Fibroblast of villous mesenchyme (primary cell): ENCODE measurements around the gene FAM184B. TPM values are rescaled to one million over a fixed set of nuclear protein-coding genes. Genes with fewer than 3 reads are reported as not detected.

Source experiments
- DNase-seq: peaks from one replicate; pipeline ENCODE4 v3.0.0-alpha.2; 2010; ENCODE audit warnings: low read depth
- H3K4me3 ChIP-seq: 2 replicates; pipeline ENCODE4 v1.5.1; 2011; ENCODE audit warnings: low read depth, mild to moderate bottlenecking, low read length
- total RNA-seq: library from RNA; depleted of rRNA; stranded (reverse); fragments of >200 nt; gene quantifications from 2 replicates; pipeline ENCODE4 v1.2.3, GENCODE V29; 2012
- TF ChIP-seq, protein P1 (sequence below): IDR thresholded peaks from 2 replicates; pipeline ENCODE4 v1.5.1; 2012; ENCODE audit warnings: low read depth, mild to moderate bottlenecking, low read length; ENCODE audit not compliant: insufficient read depth

Gene FAM184B
- total RNA-seq, 1 donor: not detected

DNA sequence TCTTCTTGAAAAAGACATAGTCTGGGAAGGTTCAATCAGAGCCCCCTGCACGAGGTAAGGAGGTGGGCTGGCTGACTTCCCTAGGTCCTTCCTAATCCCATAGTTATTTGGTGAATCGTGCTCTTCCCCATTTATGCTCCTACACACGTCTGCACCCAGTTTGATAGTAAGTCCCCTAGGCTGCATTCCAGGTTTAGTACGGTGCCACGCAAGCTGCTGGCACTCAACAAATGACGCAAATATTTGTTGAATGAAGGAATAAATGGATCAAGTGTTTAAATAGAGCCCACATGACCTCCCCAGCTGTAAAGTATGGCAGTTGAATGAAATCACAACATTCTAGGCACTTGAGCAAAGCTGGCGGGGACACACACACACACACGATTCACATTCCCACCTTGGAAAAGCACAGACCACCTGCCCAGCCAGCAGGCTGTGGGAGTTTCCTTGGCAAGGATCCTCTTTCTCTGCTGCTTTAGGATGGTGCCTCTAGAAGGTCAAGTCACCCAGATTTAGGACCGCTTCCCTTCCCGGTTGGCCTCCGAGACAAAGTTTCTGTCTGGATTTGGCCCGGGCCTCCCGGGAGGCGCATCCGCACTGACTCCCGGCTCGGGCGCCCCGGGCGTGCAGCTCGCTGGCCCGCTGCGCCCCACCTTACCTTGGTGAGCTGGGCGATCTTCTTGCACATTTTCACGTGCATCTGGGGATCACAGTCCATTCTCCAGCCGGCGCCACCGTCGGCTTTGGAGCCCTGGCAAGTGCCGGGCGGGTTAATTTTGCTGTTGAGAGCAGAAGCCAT lies 721 bp downstream of the FAM184B start:
- peak overlapping the region; percentile 45 for H3K4me3 ChIP-seq
- TF ChIP-seq, protein P1, sequence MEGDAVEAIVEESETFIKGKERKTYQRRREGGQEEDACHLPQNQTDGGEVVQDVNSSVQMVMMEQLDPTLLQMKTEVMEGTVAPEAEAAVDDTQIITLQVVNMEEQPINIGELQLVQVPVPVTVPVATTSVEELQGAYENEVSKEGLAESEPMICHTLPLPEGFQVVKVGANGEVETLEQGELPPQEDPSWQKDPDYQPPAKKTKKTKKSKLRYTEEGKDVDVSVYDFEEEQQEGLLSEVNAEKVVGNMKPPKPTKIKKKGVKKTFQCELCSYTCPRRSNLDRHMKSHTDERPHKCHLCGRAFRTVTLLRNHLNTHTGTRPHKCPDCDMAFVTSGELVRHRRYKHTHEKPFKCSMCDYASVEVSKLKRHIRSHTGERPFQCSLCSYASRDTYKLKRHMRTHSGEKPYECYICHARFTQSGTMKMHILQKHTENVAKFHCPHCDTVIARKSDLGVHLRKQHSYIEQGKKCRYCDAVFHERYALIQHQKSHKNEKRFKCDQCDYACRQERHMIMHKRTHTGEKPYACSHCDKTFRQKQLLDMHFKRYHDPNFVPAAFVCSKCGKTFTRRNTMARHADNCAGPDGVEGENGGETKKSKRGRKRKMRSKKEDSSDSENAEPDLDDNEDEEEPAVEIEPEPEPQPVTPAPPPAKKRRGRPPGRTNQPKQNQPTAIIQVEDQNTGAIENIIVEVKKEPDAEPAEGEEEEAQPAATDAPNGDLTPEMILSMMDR: no peak
- DNase-seq: no peak

DNA sequence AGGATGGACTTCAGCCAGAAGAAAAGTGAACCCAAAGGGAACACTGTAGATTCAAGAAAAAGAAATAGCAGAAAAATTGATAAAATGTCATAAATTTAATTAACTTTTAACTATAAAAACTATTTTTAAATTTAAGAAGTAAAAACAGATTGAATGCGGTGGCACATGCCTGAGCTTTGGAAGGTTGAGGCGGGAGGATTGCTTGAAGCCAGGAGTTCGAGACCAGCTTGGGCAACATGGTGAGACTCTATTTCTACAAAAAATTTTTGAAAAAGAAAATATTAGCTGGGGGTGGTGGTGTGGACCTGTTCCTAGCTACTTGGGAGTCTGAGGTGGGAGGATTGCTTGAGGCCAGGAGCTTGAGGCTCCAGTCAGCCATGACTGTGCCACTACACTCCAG lies 3.0 kb downstream of the FAM184B start:
- no peak for DNase-seq
- H3K4me3 ChIP-seq: no peak overlapping the region
- TF ChIP-seq, protein P1: no peak

DNA sequence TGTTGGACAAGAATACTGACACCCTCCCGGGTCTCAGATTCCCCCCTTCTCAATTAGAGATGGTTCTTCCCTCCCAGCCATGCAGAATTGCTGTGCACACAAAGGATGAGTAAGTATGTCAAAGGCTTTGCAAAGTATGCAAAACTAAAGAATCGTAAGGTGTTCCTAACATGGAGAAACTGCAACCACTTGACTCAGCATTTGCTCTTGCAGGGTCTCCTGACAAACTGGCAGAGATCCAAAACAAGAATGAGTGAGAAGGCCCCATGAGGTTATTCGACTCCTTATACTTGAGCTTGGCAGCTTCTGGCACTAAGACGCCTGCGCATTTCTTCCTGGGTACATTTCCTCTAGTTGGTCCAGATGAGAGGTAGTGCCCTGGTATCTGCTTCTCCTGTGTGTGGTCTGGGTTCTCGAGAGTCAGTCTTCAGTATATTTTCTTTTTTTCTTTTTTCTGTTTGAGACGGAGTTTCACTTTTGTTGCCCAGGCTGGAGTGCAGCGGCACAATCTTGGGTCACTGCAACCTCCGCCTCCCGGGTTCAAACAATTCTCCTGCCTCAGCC lies 8.2 kb downstream of the FAM184B start:
- TF ChIP-seq, protein P1: no peak
- no peak for DNase-seq
- no peak overlapping the region for H3K4me3 ChIP-seq

DNA sequence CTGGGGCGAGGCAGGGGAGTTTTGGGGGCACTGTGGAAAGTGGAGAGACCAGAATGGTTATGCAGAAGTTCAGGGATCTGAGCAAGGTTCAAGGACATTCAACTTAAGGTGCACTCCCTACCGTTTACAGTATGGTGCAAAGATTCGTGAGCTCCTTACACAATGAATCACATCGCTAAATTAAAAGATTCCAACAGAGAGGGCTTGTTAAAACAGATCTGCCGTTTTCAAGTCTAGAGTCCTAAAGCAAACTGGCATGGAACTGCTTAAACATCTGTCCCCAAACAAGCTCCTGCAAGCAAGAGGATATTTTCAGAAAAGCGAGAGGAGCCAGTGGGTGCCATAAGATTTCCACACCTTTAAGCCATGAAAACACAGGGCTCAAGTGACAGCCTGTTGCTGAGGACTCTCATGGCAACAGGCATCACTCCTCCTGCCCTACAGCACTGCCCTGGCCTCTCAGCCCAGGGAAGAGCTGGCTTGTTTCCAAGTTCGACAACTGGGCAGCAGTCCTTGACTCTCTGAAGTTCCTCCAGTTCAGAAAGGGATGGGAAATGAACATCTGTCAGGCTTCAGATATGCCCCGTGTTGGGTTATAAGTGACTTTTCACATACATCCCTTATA lies 10.0 kb downstream of the FAM184B start:
- DNase-seq: no peak
- TF ChIP-seq, protein P1: no peak
- H3K4me3 ChIP-seq: no peak overlapping the region

DNA sequence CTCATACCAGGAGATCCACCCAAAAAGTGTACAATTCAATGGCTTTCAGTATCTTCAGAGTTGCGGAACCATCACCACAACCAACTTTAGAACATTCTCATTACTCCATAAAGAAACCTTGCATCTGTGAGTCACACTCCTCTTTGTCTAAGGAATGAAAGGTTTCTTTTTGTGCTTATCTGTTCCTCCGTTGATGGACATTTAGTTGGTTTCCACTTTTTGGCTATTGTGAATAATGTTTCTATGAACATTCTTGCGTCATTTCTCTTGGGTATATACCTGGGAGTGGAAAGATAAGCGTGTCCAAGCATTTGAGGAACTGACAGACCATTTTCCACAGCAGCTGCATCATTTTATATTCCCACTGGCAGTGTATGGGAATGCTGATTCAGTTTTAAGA lies 10.6 kb downstream of the FAM184B start:
- TF ChIP-seq, protein P1: no peak
- no peak for DNase-seq
- no peak overlapping the region for H3K4me3 ChIP-seq

DNA sequence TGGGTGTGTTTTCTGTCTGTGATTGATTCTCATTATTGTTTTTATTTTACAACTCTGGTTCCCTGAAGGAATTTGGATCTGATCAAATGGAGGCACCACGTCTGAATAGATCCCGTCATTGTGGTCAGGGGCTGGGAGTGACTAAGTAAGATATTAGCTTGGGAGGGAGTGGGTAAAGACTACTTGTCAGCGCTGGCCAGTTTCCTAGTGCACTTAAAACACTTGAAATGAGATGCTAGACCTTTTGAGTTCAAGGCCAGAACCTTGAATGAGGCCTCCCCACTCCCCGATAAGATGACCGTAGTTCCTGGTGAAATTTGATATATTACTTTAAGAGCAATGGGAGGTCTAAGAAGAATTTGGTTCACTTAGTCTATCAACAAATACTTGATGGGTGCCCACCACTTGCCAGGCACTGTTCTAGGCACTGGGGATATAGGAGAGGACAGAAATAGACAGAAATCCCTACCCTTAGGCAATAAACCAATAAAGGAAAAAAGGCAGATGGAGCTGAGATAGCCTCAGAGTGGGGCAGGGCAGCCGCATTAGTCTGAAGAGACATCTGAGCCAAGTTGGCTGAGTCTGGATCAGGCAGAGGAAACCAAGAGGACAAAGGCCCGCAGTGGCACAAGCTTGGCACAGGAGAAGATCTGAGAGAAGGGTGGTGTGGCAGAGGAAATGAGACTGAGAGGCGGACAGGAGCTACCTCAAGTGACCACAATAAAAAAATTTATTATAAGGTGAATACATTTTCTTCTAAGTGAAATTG lies 11.8 kb downstream of the FAM184B start:
- TF ChIP-seq, protein P1: no peak
- no peak for DNase-seq
- H3K4me3 ChIP-seq: no peak overlapping the region
